Glutamatergic neuron (in vitro differentiated cells): ENCODE data around the gene CD276. TPM values are rescaled to one million over a fixed set of nuclear protein-coding genes. Genes with fewer than 3 reads are reported as not detected.
A peak's percentile ranks its signal among the peaks of the same experiment; 100 is the strongest.

Experiments used
- DNase-seq: peaks from one replicate; pipeline ENCODE4 v3.0.0; 2022
- H3K27ac Mint-ChIP-seq: one replicate; pipeline ENCODE4 v1.8.0; 2020; ENCODE audit warnings: mild to moderate bottlenecking, mixed read lengths, inconsistent platforms; ENCODE audit not compliant: unreplicated experiment
- H3K27me3 Mint-ChIP-seq: one replicate; pipeline ENCODE4 v1.8.0; 2020; ENCODE audit warnings: mild to moderate bottlenecking, moderate library complexity, mixed read lengths, inconsistent platforms; ENCODE audit not compliant: unreplicated experiment
- H3K36me3 Mint-ChIP-seq: one replicate; pipeline ENCODE4 v1.8.0; 2020; ENCODE audit warnings: mild to moderate bottlenecking, mixed read lengths, inconsistent platforms; ENCODE audit not compliant: unreplicated experiment
- H3K4me1 Mint-ChIP-seq: one replicate; pipeline ENCODE4 v1.8.0; 2020; ENCODE audit warnings: mild to moderate bottlenecking, low read depth, mixed read lengths, inconsistent platforms; ENCODE audit not compliant: unreplicated experiment
- H3K4me3 Mint-ChIP-seq: one replicate; pipeline ENCODE4 v1.8.0; 2020; ENCODE audit warnings: mild to moderate bottlenecking, mixed read lengths, inconsistent platforms; ENCODE audit not compliant: unreplicated experiment
- H3K9me3 Mint-ChIP-seq: one replicate; pipeline ENCODE4 v1.8.0; 2020; ENCODE audit warnings: mild to moderate bottlenecking, moderate library complexity, mixed read lengths, inconsistent platforms; ENCODE audit not compliant: unreplicated experiment
- CTCF ChIP-seq: fragments of 200-600 bp; sonication (generic); IDR thresholded peaks from one replicate; pipeline ENCODE4 v1.5.0; 2021; ENCODE audit not compliant: partially characterized antibody, unreplicated experiment
- total RNA-seq: library from RNA; stranded (reverse); fragmentation: NEBNext Ultra II Directional; extraction: Animal tissue kit (Norgen Biotek cat#: 25700); gene quantifications from one replicate; pipeline ENCODE4 v1.2.1, GENCODE V29; 2021; ENCODE audit not compliant: unreplicated experiment

The CD276 gene
- total RNA-seq, 1 donor from 2014 or later: 192 TPM

- Mint-ChIP-seq H3K4me1 (peaks cover 54% of the 10 kb centered on the region), H3K27ac (peak overlapping the region; percentile 77), H3K4me3 (peak overlapping the region; percentile 90), H3K27me3 (peaks cover 12% of the 10 kb centered on the region), H3K9me3 (peaks cover 12% of the 10 kb centered on the region), H3K36me3 (no peaks in the 10 kb centered on the region)
- no peak for DNase-seq
- TF ChIP-seq CTCF: no peak
These were observed 63.8 kb downstream of the CD276 start for GRCh38 chr15:73747847-73748590.

- DNase-seq: no peak
- Mint-ChIP-seq H3K4me3 (peak overlapping the region; percentile 90), H3K36me3 (no peaks in the 10 kb centered on the region), H3K4me1 (peaks cover 57% of the 10 kb centered on the region), H3K9me3 (peaks cover 12% of the 10 kb centered on the region), H3K27ac (no peak overlapping the region), H3K27me3 (peaks cover 12% of the 10 kb centered on the region)
- TF ChIP-seq CTCF: no peak
These were observed 64.5 kb downstream of the CD276 start for GRCh38 chr15:73748730-73749129.

GRCh38 chr15:73749533-73749932 lies 65.3 kb downstream of the CD276 start:
- peak overlapping the region; percentile 90 for H3K4me3 Mint-ChIP-seq
- H3K27ac Mint-ChIP-seq: peak overlapping the region; percentile 98
- H3K36me3 Mint-ChIP-seq: no peaks in the 10 kb centered on the region
- no peak for DNase-seq
- H3K27me3 Mint-ChIP-seq: peaks cover 17% of the 10 kb centered on the region
- TF ChIP-seq CTCF: no peak
- peaks cover 14% of the 10 kb centered on the region for H3K9me3 Mint-ChIP-seq
- peaks cover 61% of the 10 kb centered on the region for H3K4me1 Mint-ChIP-seq

- Mint-ChIP-seq H3K4me3 (peak overlapping the region; percentile 90), H3K36me3 (no peaks in the 10 kb centered on the region), H3K9me3 (peaks cover 14% of the 10 kb centered on the region), H3K27me3 (peaks cover 18% of the 10 kb centered on the region), H3K27ac (peak overlapping the region; percentile 98), H3K4me1 (peaks cover 62% of the 10 kb centered on the region)
- no peak for TF ChIP-seq CTCF
- DNase-seq: no peak
These were observed 65.8 kb downstream of the CD276 start for GRCh38 chr15:73749971-73750370.

GRCh38 chr15:73750438-73750837 lies 66.3 kb downstream of the CD276 start:
- Mint-ChIP-seq H3K4me3 (peak overlapping the region; percentile 90), H3K36me3 (no peaks in the 10 kb centered on the region), H3K27ac (peak overlapping the region; percentile 98), H3K9me3 (peaks cover 14% of the 10 kb centered on the region), H3K27me3 (peaks cover 19% of the 10 kb centered on the region), H3K4me1 (peaks cover 59% of the 10 kb centered on the region)
- peak; percentile 67 for DNase-seq
- no peak for TF ChIP-seq CTCF
